ENCODE results near the gene MYBPC3. TPM values are rescaled to one million over a fixed set of nuclear protein-coding genes. Genes with fewer than 3 reads are reported as not detected.

Gene MYBPC3
- total RNA-seq, 4 donors from 2014 or later: not detected

DNA sequence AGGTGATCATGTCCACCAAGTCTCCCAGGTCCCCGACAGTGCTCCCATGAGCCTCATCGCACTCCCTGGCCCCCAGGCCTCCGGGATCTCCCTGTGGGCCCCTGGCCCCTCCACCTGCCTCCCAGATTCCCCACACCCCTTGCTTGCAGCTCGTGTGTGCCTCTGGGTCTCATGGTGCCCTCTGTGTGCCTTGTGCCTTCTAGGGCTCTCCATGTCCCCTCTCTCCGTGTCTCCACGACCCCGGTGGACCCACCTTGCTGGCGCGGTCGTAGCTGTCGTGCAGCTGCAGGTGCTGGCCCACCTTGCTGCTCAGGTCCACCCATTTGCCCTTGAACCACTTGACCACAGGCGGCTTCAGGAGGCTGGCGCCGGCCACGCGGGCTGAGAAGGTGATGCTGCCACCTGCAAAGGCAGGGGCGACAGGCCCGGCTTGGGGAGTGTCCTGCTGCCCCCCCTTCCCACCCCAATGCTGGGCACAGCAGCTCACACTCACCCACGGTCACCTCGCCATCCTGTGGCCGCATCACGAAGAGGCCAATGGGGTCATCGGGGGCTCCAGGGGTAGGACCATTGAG is 2.9 kb downstream of the MYBPC3 start:
- TF ChIP-seq POLR2AphosphoS5 (IDR thresholded peaks at IDR 0.05) (no peak), POLR2A (IDR thresholded peaks at IDR 0.05) (no peak), EP300 (IDR thresholded peaks at IDR 0.05; ENCODE audit: low read depth) (no peak)
- TF ChIP-seq, protein P1, sequence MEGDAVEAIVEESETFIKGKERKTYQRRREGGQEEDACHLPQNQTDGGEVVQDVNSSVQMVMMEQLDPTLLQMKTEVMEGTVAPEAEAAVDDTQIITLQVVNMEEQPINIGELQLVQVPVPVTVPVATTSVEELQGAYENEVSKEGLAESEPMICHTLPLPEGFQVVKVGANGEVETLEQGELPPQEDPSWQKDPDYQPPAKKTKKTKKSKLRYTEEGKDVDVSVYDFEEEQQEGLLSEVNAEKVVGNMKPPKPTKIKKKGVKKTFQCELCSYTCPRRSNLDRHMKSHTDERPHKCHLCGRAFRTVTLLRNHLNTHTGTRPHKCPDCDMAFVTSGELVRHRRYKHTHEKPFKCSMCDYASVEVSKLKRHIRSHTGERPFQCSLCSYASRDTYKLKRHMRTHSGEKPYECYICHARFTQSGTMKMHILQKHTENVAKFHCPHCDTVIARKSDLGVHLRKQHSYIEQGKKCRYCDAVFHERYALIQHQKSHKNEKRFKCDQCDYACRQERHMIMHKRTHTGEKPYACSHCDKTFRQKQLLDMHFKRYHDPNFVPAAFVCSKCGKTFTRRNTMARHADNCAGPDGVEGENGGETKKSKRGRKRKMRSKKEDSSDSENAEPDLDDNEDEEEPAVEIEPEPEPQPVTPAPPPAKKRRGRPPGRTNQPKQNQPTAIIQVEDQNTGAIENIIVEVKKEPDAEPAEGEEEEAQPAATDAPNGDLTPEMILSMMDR (IDR thresholded peaks at IDR 0.05): no peak
- Histone ChIP-seq H3K9me3 (no peaks in the 10 kb centered on the region), H3K27ac (no peak overlapping the region), H3K4me1 (peaks cover 0 to under 1% (median under 1%) of the 10 kb centered on the region in 4 donors), H3K27me3 (no peaks in the 10 kb centered on the region), H3K4me3 (no peak overlapping the region), H3K36me3 (no peaks in the 10 kb centered on the region)
- DNase-seq: no peak
- intact Hi-C loops (cut with DNase I; ENCODE audit: low total_unique reads): loop anchor here (10.0 kb wide), 1 partner anchor 75 kb away; the partner anchor contains the start of gene MADD
- WGBS, 2 donors (ENCODE audit: low coverage in 1 of 2): 91 to 100% methylated on average over 1 to 23 of the region's 23 CpGs
- in situ Hi-C loops (cut with MboI; ENCODE audit: low pct_ligation_motif_present in 1 of 4, low pct_unique_long_range_greater_than_20kb in 1 of 4, low sequenced_read_pairs in 3 of 4): loop anchor here in 1 of 4 donors (25.0 kb wide), 1 partner anchor 162 kb away; the partner anchor contains the start of genes ARFGAP2 and PACSIN3

DNA sequence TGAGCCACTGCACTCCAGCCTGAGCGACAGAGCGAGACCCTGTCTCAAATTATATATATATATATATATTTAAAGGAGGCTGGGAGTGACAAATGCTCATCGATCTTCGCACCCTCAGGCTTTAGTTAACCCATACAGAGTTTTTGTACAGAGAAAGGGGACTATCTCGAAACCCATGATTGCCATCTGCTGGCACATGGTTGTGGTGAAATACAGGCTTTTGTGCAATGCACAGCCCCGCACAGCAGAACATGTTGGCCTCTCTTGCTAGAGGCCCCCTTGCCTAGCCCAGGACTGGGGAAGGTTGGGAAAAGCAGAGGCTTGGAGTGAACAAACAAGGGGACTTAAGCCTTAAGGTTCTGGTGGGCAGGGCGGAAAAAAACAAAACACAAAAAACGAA is 3.6 kb downstream of the MYBPC3 start:
- DNase-seq: no peak
- in situ Hi-C loops (cut with MboI; ENCODE audit: low pct_ligation_motif_present in 1 of 4, low pct_unique_long_range_greater_than_20kb in 1 of 4, low sequenced_read_pairs in 3 of 4) (no loop called here), intact Hi-C loops (cut with DNase I; ENCODE audit: low total_unique reads) (loop anchor here (10.0 kb wide), 1 partner anchor 74 kb away; the partner anchor contains the start of gene MADD)
- 65 to 84% methylated on average over 5 to 8 of the region's 8 CpGs for WGBS, 2 donors (ENCODE audit: low coverage in 1 of 2)
- Histone ChIP-seq H3K27ac (no peak overlapping the region), H3K36me3 (no peaks in the 10 kb centered on the region), H3K27me3 (no peaks in the 10 kb centered on the region), H3K9me3 (no peaks in the 10 kb centered on the region), H3K4me3 (no peak overlapping the region), H3K4me1 (no peaks in the 10 kb centered on the region)
- TF ChIP-seq POLR2A (IDR thresholded peaks at IDR 0.05) (no peak), EP300 (IDR thresholded peaks at IDR 0.05; ENCODE audit: low read depth) (no peak), POLR2AphosphoS5 (IDR thresholded peaks at IDR 0.05) (no peak)
- TF ChIP-seq, protein P1 (IDR thresholded peaks at IDR 0.05): no peak

DNA sequence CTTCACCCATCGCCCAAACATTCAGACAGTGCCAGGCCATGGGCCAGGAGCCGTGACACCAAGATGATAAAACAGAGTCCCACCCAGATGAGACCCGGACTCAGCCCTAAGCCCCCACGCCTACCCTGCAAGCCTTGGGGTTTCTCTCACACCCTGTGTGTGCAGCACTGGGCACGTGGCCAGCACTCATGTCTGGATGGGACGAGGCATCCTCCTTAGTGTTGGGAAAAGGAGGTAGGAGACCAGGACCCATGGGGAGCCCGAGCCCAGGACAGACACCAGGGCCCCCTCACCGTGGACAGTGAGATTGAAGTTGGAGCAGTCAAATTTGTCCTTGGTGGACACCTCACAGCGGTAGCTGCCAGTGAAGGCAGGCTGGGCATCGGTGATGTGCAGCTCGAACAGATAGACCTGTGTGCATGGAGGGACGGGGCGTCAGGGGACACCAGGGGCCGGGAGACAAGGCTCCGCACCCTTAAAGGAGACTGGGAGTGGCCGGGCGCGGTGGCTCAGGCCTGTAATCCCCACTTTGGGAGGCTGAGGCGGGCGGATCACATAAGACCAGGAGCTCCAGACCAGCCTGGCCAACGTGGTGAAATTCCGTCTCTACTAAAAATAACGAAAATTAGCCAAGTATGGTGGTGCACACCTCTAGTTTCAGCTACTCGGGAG is 4.2 kb downstream of the MYBPC3 start:
- Histone ChIP-seq H3K27me3 (no peaks in the 10 kb centered on the region), H3K9me3 (no peaks in the 10 kb centered on the region), H3K4me1 (no peaks in the 10 kb centered on the region), H3K4me3 (no peak overlapping the region), H3K36me3 (no peaks in the 10 kb centered on the region), H3K27ac (no peak overlapping the region)
- in situ Hi-C loops (cut with MboI; ENCODE audit: low pct_ligation_motif_present in 1 of 4, low pct_unique_long_range_greater_than_20kb in 1 of 4, low sequenced_read_pairs in 3 of 4): no loop called here
- 72% methylated on average over 24 of the region's 24 CpGs; no CpG with 5 or more reads in 1 of the 2 donors for WGBS, 2 donors (ENCODE audit: low coverage in 1 of 2)
- intact Hi-C loops (cut with DNase I; ENCODE audit: low total_unique reads): loop anchor here (10.0 kb wide), 1 partner anchor 73 kb away; the partner anchor contains the start of gene MADD
- no peak for DNase-seq
- TF ChIP-seq, protein P1 (IDR thresholded peaks at IDR 0.05): no peak
- TF ChIP-seq EP300 (IDR thresholded peaks at IDR 0.05; ENCODE audit: low read depth): no peak
- TF ChIP-seq POLR2A (IDR thresholded peaks at IDR 0.05): no peak
- TF ChIP-seq POLR2AphosphoS5 (IDR thresholded peaks at IDR 0.05): no peak

DNA sequence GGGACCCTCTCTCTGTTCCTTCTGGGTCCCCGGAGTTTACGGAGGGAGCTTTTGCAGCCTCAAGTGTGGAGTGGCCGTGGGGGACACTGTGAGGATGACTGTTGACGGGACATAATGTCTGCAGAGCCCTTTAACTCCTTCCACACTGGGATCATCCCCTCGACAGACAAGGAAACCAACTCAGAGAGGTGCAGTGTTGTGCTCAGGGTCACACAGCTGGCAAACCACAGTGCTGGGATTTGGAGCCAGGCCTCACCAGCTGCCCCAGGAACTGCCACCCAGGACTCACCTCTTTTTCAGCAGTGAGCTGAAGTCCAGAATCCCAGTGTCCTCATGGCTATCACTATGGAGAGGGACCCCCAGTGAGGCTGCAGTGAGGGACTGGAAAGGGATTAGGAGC is 5.4 kb downstream of the MYBPC3 start:
- intact Hi-C loops (cut with DNase I; ENCODE audit: low total_unique reads): loop anchor here (10.0 kb wide), 1 partner anchor 72 kb away; the partner anchor contains the start of gene MADD

More for the DNA sequence above, 5.4 kb downstream of the MYBPC3 start:
- no peak overlapping the region for H3K27ac ChIP-seq
- H3K36me3 ChIP-seq: no peaks in the 10 kb centered on the region
- H3K9me3 ChIP-seq: no peaks in the 10 kb centered on the region
- TF ChIP-seq EP300 (IDR thresholded peaks at IDR 0.05; ENCODE audit: low read depth) (no peak), POLR2AphosphoS5 (IDR thresholded peaks at IDR 0.05) (no peak), POLR2A (IDR thresholded peaks at IDR 0.05) (no peak)
- TF ChIP-seq, protein P1 (IDR thresholded peaks at IDR 0.05): no peak
- in situ Hi-C loops (cut with MboI; ENCODE audit: low pct_ligation_motif_present in 1 of 4, low pct_unique_long_range_greater_than_20kb in 1 of 4, low sequenced_read_pairs in 3 of 4): no loop called here
- WGBS, 2 donors (ENCODE audit: low coverage in 1 of 2): 67% methylated on average over 5 of the region's 5 CpGs; no CpG with 5 or more reads in 1 of the 2 donors
- H3K4me1 ChIP-seq: no peaks in the 10 kb centered on the region
- no peak for DNase-seq
- H3K27me3 ChIP-seq: no peaks in the 10 kb centered on the region
- no peak overlapping the region for H3K4me3 ChIP-seq
